OCI-LY3 (cell line): Measurements from ENCODE around the gene MOCOS.

Experiments
- CTCF ChIP-seq: fragments of 200-600, 300-600 bp; sonication (generic); IDR thresholded peaks from 2 replicates; pipeline ENCODE4 v1.5.1; 2014; ENCODE audit warnings: antibody characterized with exemption, low read length, low read depth
- EZH2phosphoT487 ChIP-seq: fragments of 200-600 bp; shearing (Covaris generic); IDR thresholded peaks from 2 replicates; pipeline ENCODE4 v1.6.1; 2018; ENCODE audit warnings: antibody characterized with exemption, mixed run types, low read depth

GRCh38 chr18:36298126-36298741, 110.9 kb downstream of the MOCOS start:
- TF ChIP-seq EZH2phosphoT487 (no peak), CTCF (no peak)
